A549 (cell line): ENCODE results near the gene PYY.

Source experiments
- CTCF ChIP-seq: fragments of >200 bp; sonication (Bioruptor Twin); formaldehyde crosslinking; IDR thresholded peaks from 3 replicates; pipeline ENCODE4 v1.5.1; 2016
- EP300 ChIP-seq, 2 experiments: fragments of >200 bp; sonication (Bioruptor Twin); formaldehyde crosslinking; IDR thresholded peaks; 2 replicates in 1 of 2; 3 replicates in 1 of 2; pipeline ENCODE4 v1.6.1; 2016 to 2017
- PHF8 ChIP-seq: fragments of 200-600 bp; sonication (generic); IDR thresholded peaks from 2 replicates; pipeline ENCODE4 v1.6.1; 2016; ENCODE audit warnings: low read depth, mild to moderate bottlenecking, antibody characterized with exemption, moderate library complexity, borderline replicate concordance
- REST ChIP-seq: fragments of 200-600 bp; sonication (generic); IDR thresholded peaks from 2 replicates; pipeline ENCODE4 v1.6.1; 2016; ENCODE audit warnings: antibody characterized with exemption, mild to moderate bottlenecking, moderate library complexity
- ZC3H11A ChIP-seq: fragments of 450-650 bp; IDR thresholded peaks from 2 replicates; pipeline ENCODE4 v1.6.1; 2014; ENCODE audit warnings: antibody characterized with exemption, mild to moderate bottlenecking

- TF ChIP-seq CTCF: no peak
- TF ChIP-seq REST: no peak
- TF ChIP-seq PHF8: no peak
- no peak for TF ChIP-seq ZC3H11A
- TF ChIP-seq EP300 (IDR thresholded peaks at IDR 0.05): no peak
Observed at GRCh38 chr17:43906951-43907424, 46.8 kb downstream of the PYY start.
